ENCODE measurements around the gene CBLB. TPM values are rescaled to one million over a fixed set of nuclear protein-coding genes. Genes with fewer than 3 reads are reported as not detected.

Gene CBLB
- total RNA-seq, 2 experiments from 2014 or later, result 104 to 113 TPM

GRCh38 chr3:105634708-105635107, 234.1 kb downstream of the CBLB start:
- H3K27me3 Mint-ChIP-seq, result no peaks in the 10 kb centered on the region
- no peaks in the 10 kb centered on the region for H3K4me1 Mint-ChIP-seq (ENCODE audit: low read depth)
- ChIA-PET POLR2A (no interaction called here), CTCF (no interaction called here)
- intact Hi-C loops (cut with micrococcal nuclease), result no loop called here
- no peak for TF ChIP-seq CTCF (IDR thresholded peaks at IDR 0.05)
- ATAC-seq (no peak), DNase-seq (no peak)
- no peak overlapping the region for H3K27ac Mint-ChIP-seq
- H3K4me3 Mint-ChIP-seq, result no peak overlapping the region
- H3K9me3 Mint-ChIP-seq, result no peaks in the 10 kb centered on the region
- no peaks in the 10 kb centered on the region for H3K36me3 Mint-ChIP-seq (ENCODE audit: low read depth)

GRCh38 chr3:105629718-105630117, 239.1 kb downstream of the CBLB start:
- Mint-ChIP-seq H3K4me3 (no peak overlapping the region), H3K9me3 (no peaks in the 10 kb centered on the region), H3K27ac (no peak overlapping the region), H3K27me3 (no peaks in the 10 kb centered on the region), H3K4me1 (ENCODE audit: low read depth) (no peaks in the 10 kb centered on the region), H3K36me3 (ENCODE audit: low read depth) (no peaks in the 10 kb centered on the region)
- POLR2A ChIA-PET, result no interaction called here
- ATAC-seq, result no peak
- CTCF ChIA-PET, result no interaction called here
- no peak for TF ChIP-seq CTCF (IDR thresholded peaks at IDR 0.05)
- DNase-seq, result no peak
- intact Hi-C loops (cut with micrococcal nuclease), result no loop called here

GRCh38 chr3:105626739-105627138, 242.1 kb downstream of the CBLB start:
- H3K9me3 Mint-ChIP-seq, result no peaks in the 10 kb centered on the region
- H3K27me3 Mint-ChIP-seq, result no peaks in the 10 kb centered on the region
- DNase-seq, result no peak
- H3K4me3 Mint-ChIP-seq, result no peak overlapping the region
- no peaks in the 10 kb centered on the region for H3K4me1 Mint-ChIP-seq (ENCODE audit: low read depth)
- intact Hi-C loops (cut with micrococcal nuclease), result no loop called here
- no peak for TF ChIP-seq CTCF (IDR thresholded peaks at IDR 0.05)
- POLR2A ChIA-PET, result no interaction called here
- no peaks in the 10 kb centered on the region for H3K36me3 Mint-ChIP-seq (ENCODE audit: low read depth)
- CTCF ChIA-PET, result no interaction called here
- no peak for ATAC-seq
- no peak overlapping the region for H3K27ac Mint-ChIP-seq

GRCh38 chr3:105622169-105622568, 246.6 kb downstream of the CBLB start:
- H3K27ac Mint-ChIP-seq, result no peak overlapping the region
- H3K9me3 Mint-ChIP-seq, result no peaks in the 10 kb centered on the region
- no peaks in the 10 kb centered on the region for H3K27me3 Mint-ChIP-seq
- no peaks in the 10 kb centered on the region for H3K4me1 Mint-ChIP-seq (ENCODE audit: low read depth)
- intact Hi-C loops (cut with micrococcal nuclease), result no loop called here
- ATAC-seq (no peak), DNase-seq (no peak)
- ChIA-PET POLR2A (no interaction called here), CTCF (no interaction called here)
- no peak overlapping the region for H3K4me3 Mint-ChIP-seq
- no peak for TF ChIP-seq CTCF (IDR thresholded peaks at IDR 0.05)
- no peaks in the 10 kb centered on the region for H3K36me3 Mint-ChIP-seq (ENCODE audit: low read depth)

GRCh38 chr3:105620236-105620635, 248.6 kb downstream of the CBLB start:
- intact Hi-C loops (cut with micrococcal nuclease), result no loop called here
- POLR2A ChIA-PET, result no interaction called here
- no peaks in the 10 kb centered on the region for H3K4me1 Mint-ChIP-seq (ENCODE audit: low read depth)
- H3K4me3 Mint-ChIP-seq, result no peak overlapping the region
- no peak for TF ChIP-seq CTCF (IDR thresholded peaks at IDR 0.05)
- DNase-seq, result no peak
- no peak for ATAC-seq
- CTCF ChIA-PET, result no interaction called here
- H3K27ac Mint-ChIP-seq, result no peak overlapping the region
- H3K36me3 Mint-ChIP-seq (ENCODE audit: low read depth), result no peaks in the 10 kb centered on the region
- H3K27me3 Mint-ChIP-seq, result no peaks in the 10 kb centered on the region
- H3K9me3 Mint-ChIP-seq, result no peaks in the 10 kb centered on the region

Measured in activated CD8-positive, alpha-beta T cell treated with anti-CD3 and anti-CD28 coated beads for 36 hours (primary cell).